Measurements from ENCODE around the gene UGT1A8. TPM values are rescaled to one million over a fixed set of nuclear protein-coding genes. Genes with fewer than 3 reads are reported as not detected.

Gene UGT1A8
- total RNA-seq, 2 experiments from 2014 or later, result not detected

- H3K4me3 ChIP-seq (ENCODE audit: low read length), result no peak overlapping the region
- H3K4me1 ChIP-seq (ENCODE audit: insufficient read depth, low read length), result no peaks in the 10 kb centered on the region
- H3K27ac ChIP-seq (ENCODE audit: low read depth in 1 of 2, low read length in 2 of 2), result no peak overlapping the region
- H3K27ac Mint-ChIP-seq, result no peak overlapping the region
- ATAC-seq (ENCODE audit: poor library complexity) (no peak), DNase-seq (no peak)
- no peak overlapping the region for H3K4me3 Mint-ChIP-seq
- no peaks in the 10 kb centered on the region for H3K36me3 ChIP-seq (ENCODE audit: insufficient read depth, low read length)
- peaks cover 41% of the 10 kb centered on the region for H3K27me3 Mint-ChIP-seq
- no peaks in the 10 kb centered on the region for H3K36me3 Mint-ChIP-seq (ENCODE audit: low read depth)
- no peak for TF ChIP-seq CTCF (IDR thresholded peaks at IDR 0.05)
- no peaks in the 10 kb centered on the region for H3K9me3 ChIP-seq (ENCODE audit: control insufficient read depth in 1 of 2, insufficient read depth in 1 of 2, low read length in 2 of 2)
- no peaks in the 10 kb centered on the region for H3K4me1 Mint-ChIP-seq (ENCODE audit: low read depth)
- intact Hi-C loops (cut with DNase I, micrococcal nuclease), result no loop called here
- CTCF ChIA-PET, result no interaction called here
- POLR2A ChIA-PET, result no interaction called here
- peaks cover 9% of the 10 kb centered on the region for H3K9me3 Mint-ChIP-seq
- peaks cover 7% of the 10 kb centered on the region in 2 experiments for H3K27me3 ChIP-seq (ENCODE audit: control insufficient read depth in 1 of 2, insufficient read depth in 2 of 2, low read length in 2 of 2)
Observed at GRCh38 chr2:233663911-233664310, 46.5 kb downstream of the UGT1A8 start.

GRCh38 chr2:233668605-233669260 lies 51.3 kb downstream of the UGT1A8 start:
- Mint-ChIP-seq H3K4me1 (ENCODE audit: low read depth) (no peaks in the 10 kb centered on the region), H3K27me3 (peaks cover 52% of the 10 kb centered on the region), H3K27ac (no peak overlapping the region), H3K36me3 (ENCODE audit: low read depth) (no peaks in the 10 kb centered on the region), H3K9me3 (peaks cover 9% of the 10 kb centered on the region), H3K4me3 (no peak overlapping the region)
- no peak overlapping the region for H3K4me3 ChIP-seq (ENCODE audit: low read length)
- H3K36me3 ChIP-seq (ENCODE audit: insufficient read depth, low read length), result no peaks in the 10 kb centered on the region
- CTCF ChIA-PET, result no interaction called here
- POLR2A ChIA-PET, result no interaction called here
- ATAC-seq (ENCODE audit: poor library complexity) (no peak), DNase-seq (no peak)
- H3K9me3 ChIP-seq (ENCODE audit: control insufficient read depth in 1 of 2, insufficient read depth in 1 of 2, low read length in 2 of 2), result no peaks in the 10 kb centered on the region
- H3K4me1 ChIP-seq (ENCODE audit: insufficient read depth, low read length), result no peaks in the 10 kb centered on the region
- intact Hi-C loops (cut with DNase I, micrococcal nuclease), result no loop called here
- no peak overlapping the region for H3K27ac ChIP-seq (ENCODE audit: low read depth in 1 of 2, low read length in 2 of 2)
- peaks cover 2 to 13% of the 10 kb centered on the region in 2 experiments for H3K27me3 ChIP-seq (ENCODE audit: control insufficient read depth in 1 of 2, insufficient read depth in 2 of 2, low read length in 2 of 2)
- TF ChIP-seq CTCF (IDR thresholded peaks at IDR 0.05), result no peak

- Histone ChIP-seq H3K27ac (ENCODE audit: low read depth in 1 of 2, low read length in 2 of 2) (no peak within 1 kb of the TSS), H3K36me3 (ENCODE audit: insufficient read depth, low read length) (no peaks in the 10 kb centered on the region), H3K9me3 (ENCODE audit: control insufficient read depth in 1 of 2, insufficient read depth in 1 of 2, low read length in 2 of 2) (no peaks in the 10 kb centered on the region), H3K27me3 (ENCODE audit: control insufficient read depth in 1 of 2, insufficient read depth in 2 of 2, low read length in 2 of 2) (peaks cover 0 to 18% of the 10 kb centered on the region in 2 experiments), H3K4me1 (ENCODE audit: insufficient read depth, low read length) (no peaks in the 10 kb centered on the region), H3K4me3 (ENCODE audit: low read length) (no peak within 1 kb of the TSS)
- Mint-ChIP-seq H3K27me3 (peaks cover 37% of the 10 kb centered on the region), H3K4me3 (no peak within 1 kb of the TSS), H3K9me3 (peaks cover 5% of the 10 kb centered on the region), H3K4me1 (ENCODE audit: low read depth) (no peaks in the 10 kb centered on the region), H3K36me3 (ENCODE audit: low read depth) (no peaks in the 10 kb centered on the region), H3K27ac (no peak within 1 kb of the TSS)
- ChIA-PET POLR2A (no interaction called here), CTCF (no interaction called here)
- ATAC-seq (ENCODE audit: poor library complexity) (no peak), DNase-seq (no peak)
- intact Hi-C loops (cut with DNase I, micrococcal nuclease), result no loop called here
- no peak for TF ChIP-seq CTCF (IDR thresholded peaks at IDR 0.05)
Observed at GRCh38 chr2:233671290-233672161, 54.1 kb downstream of the UGT1A8 start, which contains the start of gene UGT1A9. Gene UGT1A9 (plus strand): TSS chr2:233671898. CDS start chr2:233671935, 37 bp downstream.
